HepG2 (cell line): ENCODE data around the gene RBM19. TPM values are rescaled to one million over a fixed set of nuclear protein-coding genes. Genes with fewer than 3 reads are reported as not detected.

Experiments
- ADNP ChIP-seq: sonication (generic); formaldehyde crosslinking; IDR thresholded peaks from 2 replicates; pipeline ENCODE4 v1.4.0; 2020; ENCODE audit warnings: missing genetic modification reagents
- BHLHE40 ChIP-seq: IDR thresholded peaks from 2 replicates; pipeline ENCODE4 v1.6.1; 2011; ENCODE audit warnings: low read length, improper control_type of control experiment
- DMAP1 ChIP-seq: IDR thresholded peaks from 2 replicates; pipeline ENCODE4 v1.6.1; 2016
- ESRRA ChIP-seq: sonication (generic); formaldehyde crosslinking; IDR thresholded peaks from 2 replicates; pipeline ENCODE4 v1.5.1; 2020; ENCODE audit warnings: mild to moderate bottlenecking, low read depth, missing genetic modification reagents
- IKZF4 ChIP-seq: sonication (generic); formaldehyde crosslinking; IDR thresholded peaks from 2 replicates; pipeline ENCODE4 v1.5.1; 2020; ENCODE audit warnings: borderline replicate concordance, mild to moderate bottlenecking, low read depth, missing genetic modification reagents; ENCODE audit errors: not compliant biosample characterization
- IRF1 ChIP-seq: sonication (generic); formaldehyde crosslinking; IDR thresholded peaks from 2 replicates; pipeline ENCODE4 v1.4.0; 2020; ENCODE audit warnings: low read depth, mild to moderate bottlenecking, missing genetic modification reagents
- KLF9 ChIP-seq: IDR thresholded peaks from 2 replicates; pipeline ENCODE4 v1.6.1; 2016; ENCODE audit warnings: low read depth
- MAFF ChIP-seq: IDR thresholded peaks from 2 replicates; pipeline ENCODE4 v1.6.1; 2011; ENCODE audit warnings: low read depth, low read length, improper control_type of control experiment
- MXD1 ChIP-seq: sonication (generic); formaldehyde crosslinking; IDR thresholded peaks from 2 replicates; pipeline ENCODE4 v1.4.0; 2020; ENCODE audit warnings: mild to moderate bottlenecking, missing genetic modification reagents
- NR2F6 ChIP-seq, 2 experiments: IDR thresholded peaks; 2 replicates each; pipeline ENCODE4 v1.6.1; 2016; ENCODE audit warnings: antibody characterized with exemption in 1 of 2, mild to moderate bottlenecking in 1 of 2
- RFX5 ChIP-seq: IDR thresholded peaks from 2 replicates; pipeline ENCODE4 v1.6.1; 2011; ENCODE audit warnings: low read depth, low read length, improper control_type of control experiment
- SMYD3 ChIP-seq: sonication (generic); formaldehyde crosslinking; IDR thresholded peaks from 2 replicates; pipeline ENCODE4 v1.8.1; 2023; ENCODE audit warnings: mild to moderate bottlenecking, missing genetic modification reagents
- SP5 ChIP-seq: IDR thresholded peaks from 2 replicates; pipeline ENCODE4 v1.6.1; 2016; ENCODE audit warnings: low read depth, borderline replicate concordance
- TCF7L2 ChIP-seq: IDR thresholded peaks from 2 replicates; pipeline ENCODE4 v1.6.1; 2011; ENCODE audit warnings: mild to moderate bottlenecking, low read depth, low read length, moderate library complexity
- ZKSCAN8 ChIP-seq: IDR thresholded peaks from 2 replicates; pipeline ENCODE4 v1.6.1; 2016; ENCODE audit warnings: borderline replicate concordance, missing genetic modification reagents, missing compliant biosample characterization
- ZMYM3 ChIP-seq: sonication (generic); formaldehyde crosslinking; IDR thresholded peaks from 2 replicates; pipeline ENCODE4 v1.5.1; 2020; ENCODE audit warnings: mild to moderate bottlenecking, missing genetic modification reagents
- ZNF326 ChIP-seq: sonication (generic); formaldehyde crosslinking; IDR thresholded peaks from 2 replicates; pipeline ENCODE4 v1.4.0; 2020; ENCODE audit warnings: missing genetic modification reagents, borderline replicate concordance
- ZNF543 ChIP-seq: sonication (generic); formaldehyde crosslinking; IDR thresholded peaks from 2 replicates; pipeline ENCODE4 v1.4.0; 2020; ENCODE audit warnings: mild to moderate bottlenecking, missing genetic modification reagents
- ZNF607 ChIP-seq: sonication (generic); formaldehyde crosslinking; IDR thresholded peaks from 2 replicates; pipeline ENCODE4 v1.5.1; 2020; ENCODE audit warnings: missing genetic modification reagents, mild to moderate bottlenecking, borderline replicate concordance
- ZNF614 ChIP-seq: IDR thresholded peaks from 2 replicates; pipeline ENCODE4 v1.6.1; 2018; ENCODE audit warnings: missing biosample characterization, missing genetic modification reagents, inconsistent platforms, borderline replicate concordance
- ZNF780A ChIP-seq: sonication (generic); formaldehyde crosslinking; IDR thresholded peaks from 2 replicates; pipeline ENCODE4 v1.8.0; 2022; ENCODE audit warnings: mild to moderate bottlenecking, missing genetic modification reagents, moderate library complexity
- ZSCAN25 ChIP-seq: sonication (generic); formaldehyde crosslinking; IDR thresholded peaks from 2 replicates; pipeline ENCODE4 v1.8.0; 2022; ENCODE audit warnings: mild to moderate bottlenecking, missing genetic modification reagents
- polyA plus RNA-seq, 8 experiments: library from polyadenylated mRNA; depleted of rRNA in 3 of 8; stranded (reverse) in 7 of 8; unstranded in 1 of 8; fragments of >200 nt; fragmentation: Illumina TruSeq in 4 of 8; extraction: Trizol in 4 of 8; gene quantifications; 2 replicates each; pipeline versions ENCODE4 v1.2.1 to v1.2.3, GENCODE V29; 2011 to 2016; ENCODE audit warnings: low read depth in 4 of 8, missing spikeins in 1 of 8, mixed read lengths in 1 of 8; ENCODE audit not compliant: insufficient read depth in 1 of 8
- total RNA-seq, 5 experiments: library from RNA; depleted of rRNA; stranded (reverse); fragments of >200 nt; fragmentation: Illumina TruSeq; extraction: Trizol; gene quantifications; 2 replicates each; pipeline ENCODE4 v1.2.3, GENCODE V29; 2016; ENCODE audit warnings: low read depth in 1 of 5
- TF ChIP-seq, protein P1 (sequence below): sonication (generic); formaldehyde crosslinking; IDR thresholded peaks from 2 replicates; pipeline ENCODE4 v1.8.0; 2022; ENCODE audit warnings: mild to moderate bottlenecking, missing genetic modification reagents, moderate library complexity
- TF ChIP-seq, protein P2 (sequence below): sonication (generic); formaldehyde crosslinking; IDR thresholded peaks from 2 replicates; pipeline ENCODE4 v1.4.0; 2020; ENCODE audit warnings: mild to moderate bottlenecking, missing genetic modification reagents
- TF ChIP-seq, protein P3 (sequence below): IDR thresholded peaks from 2 replicates; pipeline ENCODE4 v1.6.1; 2016; ENCODE audit warnings: mild to moderate bottlenecking

The RBM19 gene
- total and polyA plus RNA-seq, 2 of the 13 experiments (the other 11 are each of a cell fraction or from before 2014, with no cell fraction given) = 19.3 to 32.2 TPM

- TF ChIP-seq IKZF4 (CRISPR knock-in tag) = no peak
- TF ChIP-seq ZNF326 (CRISPR knock-in tag) = no peak
- TF ChIP-seq, protein P1, sequence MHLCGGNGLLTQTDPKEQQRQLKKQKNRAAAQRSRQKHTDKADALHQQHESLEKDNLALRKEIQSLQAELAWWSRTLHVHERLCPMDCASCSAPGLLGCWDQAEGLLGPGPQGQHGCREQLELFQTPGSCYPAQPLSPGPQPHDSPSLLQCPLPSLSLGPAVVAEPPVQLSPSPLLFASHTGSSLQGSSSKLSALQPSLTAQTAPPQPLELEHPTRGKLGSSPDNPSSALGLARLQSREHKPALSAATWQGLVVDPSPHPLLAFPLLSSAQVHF = no peak
- no peak for TF ChIP-seq ZNF607 (CRISPR knock-in tag)
- TF ChIP-seq TCF7L2 = no peak
- TF ChIP-seq ZKSCAN8 (CRISPR knock-in tag) = no peak
- TF ChIP-seq IRF1 (CRISPR knock-in tag) = no peak
- TF ChIP-seq ZNF543 (CRISPR knock-in tag) = no peak
- TF ChIP-seq MAFF = peak; percentile 22; the same call in 1 of the 2 replicates
- TF ChIP-seq ZMYM3 (CRISPR knock-in tag) = no peak
- TF ChIP-seq DMAP1 = peak; percentile 40; the same call in 1 of the 2 replicates
- TF ChIP-seq ZSCAN25 (CRISPR knock-in tag) = peak; percentile 53; the same call in 1 of the 2 replicates
- TF ChIP-seq, protein P2, sequence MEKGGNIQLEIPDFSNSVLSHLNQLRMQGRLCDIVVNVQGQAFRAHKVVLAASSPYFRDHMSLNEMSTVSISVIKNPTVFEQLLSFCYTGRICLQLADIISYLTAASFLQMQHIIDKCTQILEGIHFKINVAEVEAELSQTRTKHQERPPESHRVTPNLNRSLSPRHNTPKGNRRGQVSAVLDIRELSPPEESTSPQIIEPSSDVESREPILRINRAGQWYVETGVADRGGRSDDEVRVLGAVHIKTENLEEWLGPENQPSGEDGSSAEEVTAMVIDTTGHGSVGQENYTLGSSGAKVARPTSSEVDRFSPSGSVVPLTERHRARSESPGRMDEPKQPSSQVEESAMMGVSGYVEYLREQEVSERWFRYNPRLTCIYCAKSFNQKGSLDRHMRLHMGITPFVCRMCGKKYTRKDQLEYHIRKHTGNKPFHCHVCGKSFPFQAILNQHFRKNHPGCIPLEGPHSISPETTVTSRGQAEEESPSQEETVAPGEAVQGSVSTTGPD (CRISPR knock-in tag) = 0 out of 2 replicates have a peak, but pooled peaks have one; percentile 51
- TF ChIP-seq, protein P3, sequence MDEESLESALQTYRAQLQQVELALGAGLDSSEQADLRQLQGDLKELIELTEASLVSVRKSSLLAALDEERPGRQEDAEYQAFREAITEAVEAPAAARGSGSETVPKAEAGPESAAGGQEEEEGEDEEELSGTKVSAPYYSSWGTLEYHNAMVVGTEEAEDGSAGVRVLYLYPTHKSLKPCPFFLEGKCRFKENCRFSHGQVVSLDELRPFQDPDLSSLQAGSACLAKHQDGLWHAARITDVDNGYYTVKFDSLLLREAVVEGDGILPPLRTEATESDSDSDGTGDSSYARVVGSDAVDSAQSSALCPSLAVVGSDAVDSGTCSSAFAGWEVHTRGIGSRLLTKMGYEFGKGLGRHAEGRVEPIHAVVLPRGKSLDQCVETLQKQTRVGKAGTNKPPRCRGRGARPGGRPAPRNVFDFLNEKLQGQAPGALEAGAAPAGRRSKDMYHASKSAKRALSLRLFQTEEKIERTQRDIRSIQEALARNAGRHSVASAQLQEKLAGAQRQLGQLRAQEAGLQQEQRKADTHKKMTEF (CRISPR knock-in tag) = no peak
- no peak for TF ChIP-seq RFX5
- TF ChIP-seq ZNF780A (CRISPR knock-in tag) = no peak
- no peak for TF ChIP-seq ADNP (CRISPR knock-in tag)
- no peak for TF ChIP-seq ZNF614 (CRISPR knock-in tag)
- TF ChIP-seq MXD1 (CRISPR knock-in tag) = no peak
- no peak for TF ChIP-seq SMYD3 (CRISPR knock-in tag)
- no peak for TF ChIP-seq SP5 (CRISPR knock-in tag)
- TF ChIP-seq NR2F6 (IDR thresholded peaks at IDR 0.05) = no peak; the same call in 1 of the 2 replicates
- no peak for TF ChIP-seq NR2F6 (CRISPR knock-in tag; IDR thresholded peaks at IDR 0.05)
- TF ChIP-seq ESRRA (CRISPR knock-in tag) = no peak
- TF ChIP-seq KLF9 (CRISPR knock-in tag) = no peak
- TF ChIP-seq BHLHE40 = no peak
Measured at GRCh38 chr12:113808095-113808951, 157.8 kb downstream of the RBM19 start (continued).
